Caco-2 (cell line): ENCODE data around the gene CIDEB. TPM values are rescaled to one million over a fixed set of nuclear protein-coding genes. Genes with fewer than 3 reads are reported as not detected.
A peak's percentile ranks its signal among the peaks of the same experiment; 100 is the strongest.

Experiments used
- BruUV-seq: library from RNA; stranded (reverse); fragments of 400-500 nt; replicated peaks from 2 replicates; lab custom pipeline; 2021; lab: Mats Ljungman, UMichigan
- CTCF ChIA-PET: fragments of 300-600 bp; sonication (Branson Sonifier 250); formaldehyde crosslinking; loops from one replicate; lab custom pipeline; 2022; ENCODE audit warnings: antibody characterized with exemption; lab: Charles Lee
- POLR2A ChIA-PET: fragments of 300-600 bp; sonication (Branson Sonifier 250); formaldehyde crosslinking; loops from one replicate; lab custom pipeline; 2022; ENCODE audit warnings: antibody characterized with exemption; lab: Charles Lee
- DNase-seq, 2 experiments: peaks; one replicate each; pipeline versions ENCODE4 v3.0.0 to v3.0.0-alpha.2; 2020 to 2022
- H3K27me3 ChIP-seq: replicated peaks from 2 replicates; pipeline ENCODE4 v1.6.0; 2011; ENCODE audit warnings: low read length; ENCODE audit not compliant: control insufficient read depth, insufficient read depth
- H3K36me3 ChIP-seq: 2 replicates; pipeline ENCODE4 v1.5.1; 2011; ENCODE audit warnings: low read length; ENCODE audit not compliant: control insufficient read depth, insufficient read depth
- H3K4me1 ChIP-seq: fragments of 250-450 bp; sonication (Bioruptor Pico); 2 replicates; pipeline ENCODE4 v1.5.1; 2020; ENCODE audit warnings: mild to moderate bottlenecking
- H3K4me3 ChIP-seq: 2 replicates; pipeline ENCODE4 v1.5.1; 2011; ENCODE audit warnings: low read depth, mild to moderate bottlenecking, control low read depth, low read length
- H3K9me3 ChIP-seq: fragments of 250-450 bp; sonication (Bioruptor Pico); 2 replicates; pipeline ENCODE4 v1.5.1; 2020; ENCODE audit warnings: mild to moderate bottlenecking, moderate library complexity
- H3K27ac Mint-ChIP-seq: one replicate; pipeline ENCODE4 v1.8.0; 2022; ENCODE audit warnings: mixed read lengths; ENCODE audit not compliant: unreplicated experiment
- H3K27me3 Mint-ChIP-seq: one replicate; pipeline ENCODE4 v1.8.0; 2022; ENCODE audit warnings: mixed read lengths; ENCODE audit not compliant: insufficient read depth, unreplicated experiment
- H3K36me3 Mint-ChIP-seq: one replicate; pipeline ENCODE4 v1.8.0; 2022; ENCODE audit warnings: mild to moderate bottlenecking, mixed read lengths; ENCODE audit not compliant: insufficient read depth, unreplicated experiment
- H3K4me1 Mint-ChIP-seq: one replicate; pipeline ENCODE4 v1.8.0; 2022; ENCODE audit warnings: low read depth, mixed read lengths; ENCODE audit not compliant: unreplicated experiment
- H3K4me3 Mint-ChIP-seq: one replicate; pipeline ENCODE4 v1.8.0; 2022; ENCODE audit warnings: mild to moderate bottlenecking, moderate library complexity, mixed read lengths; ENCODE audit not compliant: unreplicated experiment
- H3K9me3 Mint-ChIP-seq: one replicate; pipeline ENCODE4 v1.8.0; 2022; ENCODE audit warnings: mixed read lengths; ENCODE audit not compliant: unreplicated experiment
- CTCF ChIP-seq, 2 experiments: fragments of 200-600 bp in 1 of 2; IDR thresholded peaks; 1 replicate in 1 of 2; 2 replicates in 1 of 2; pipeline versions ENCODE4 v1.5.1 to v1.8.0; 2011 to 2022; ENCODE audit warnings: antibody characterized with exemption in 1 of 2, control low read depth in 1 of 2, inconsistent platforms in 1 of 2, low read depth in 1 of 2, low read length in 1 of 2, mild to moderate bottlenecking in 1 of 2, moderate library complexity in 1 of 2; ENCODE audit not compliant: insufficient read depth in 1 of 2, severe bottlenecking in 1 of 2, unreplicated experiment in 1 of 2
- intact Hi-C: fragments of 100-400 bp; cut with micrococcal nuclease; formaldehyde crosslinking; loops from one replicate; pipeline ENCODE4 v1.10.0; 2022; ENCODE audit not compliant: unreplicated experiment
- total RNA-seq: library from RNA; stranded (reverse); gene quantifications from 2 replicates; pipeline ENCODE4 v1.2.3, GENCODE V29; 2022

The CIDEB gene
- total RNA-seq, 1 experiment from 2014 or later = 7.2 TPM

- ChIA-PET POLR2A (no interaction called here), CTCF (no interaction called here)
- Mint-ChIP-seq H3K4me1 (peaks cover 11% of the 10 kb centered on the region), H3K9me3 (no peaks in the 10 kb centered on the region), H3K27ac (no peak overlapping the region), H3K27me3 (no peaks in the 10 kb centered on the region), H3K4me3 (no peak overlapping the region), H3K36me3 (no peaks in the 10 kb centered on the region)
- Histone ChIP-seq H3K4me1 (peaks cover 5% of the 10 kb centered on the region), H3K9me3 (no peaks in the 10 kb centered on the region), H3K36me3 (no peaks in the 10 kb centered on the region), H3K27me3 (no peaks in the 10 kb centered on the region), H3K4me3 (no peak overlapping the region)
- DNase-seq = no peak
- intact Hi-C loops = no loop called here
- TF ChIP-seq CTCF (IDR thresholded peaks at IDR 0.05; ENCODE audit: insufficient read depth in 1 of 2, low read depth in 1 of 2, low read length in 1 of 2, severe bottlenecking in 1 of 2, unreplicated experiment in 1 of 2) = no peak
- BruUV-seq = no TSS peak
Measured at GRCh38 chr14:24273422-24273998, 34.3 kb downstream of the CIDEB start.

- ChIA-PET POLR2A (interaction anchor here (2.1 kb wide), 1 partner anchor 30 kb away, joined by 39 read pairs; the partner anchor contains the start of gene TINF2), CTCF (interaction anchor here (0.6 to 1.9 kb wide), 3 partner anchors 20 to 36 kb away, joined by 3 to 42 read pairs (median 9); partner anchors contain the start of gene TINF2)
- Histone ChIP-seq H3K36me3 (no peaks in the 10 kb centered on the region), H3K27me3 (no peaks in the 10 kb centered on the region), H3K4me1 (peaks cover 5% of the 10 kb centered on the region), H3K9me3 (no peaks in the 10 kb centered on the region), H3K4me3 (no peak overlapping the region)
- no TSS peak for BruUV-seq
- intact Hi-C loops = no loop called here
- TF ChIP-seq CTCF (IDR thresholded peaks at IDR 0.05; ENCODE audit: insufficient read depth in 1 of 2, low read depth in 1 of 2, low read length in 1 of 2, severe bottlenecking in 1 of 2, unreplicated experiment in 1 of 2) = no peak
- Mint-ChIP-seq H3K4me3 (peak overlapping the region; percentile 76), H3K9me3 (no peaks in the 10 kb centered on the region), H3K4me1 (peaks cover 11% of the 10 kb centered on the region), H3K27ac (peak overlapping the region; percentile 74), H3K36me3 (peaks cover under 1% of the 10 kb centered on the region), H3K27me3 (no peaks in the 10 kb centered on the region)
- DNase-seq = no peak
Measured at GRCh38 chr14:24272467-24272866, 35.3 kb downstream of the CIDEB start.

DNA sequence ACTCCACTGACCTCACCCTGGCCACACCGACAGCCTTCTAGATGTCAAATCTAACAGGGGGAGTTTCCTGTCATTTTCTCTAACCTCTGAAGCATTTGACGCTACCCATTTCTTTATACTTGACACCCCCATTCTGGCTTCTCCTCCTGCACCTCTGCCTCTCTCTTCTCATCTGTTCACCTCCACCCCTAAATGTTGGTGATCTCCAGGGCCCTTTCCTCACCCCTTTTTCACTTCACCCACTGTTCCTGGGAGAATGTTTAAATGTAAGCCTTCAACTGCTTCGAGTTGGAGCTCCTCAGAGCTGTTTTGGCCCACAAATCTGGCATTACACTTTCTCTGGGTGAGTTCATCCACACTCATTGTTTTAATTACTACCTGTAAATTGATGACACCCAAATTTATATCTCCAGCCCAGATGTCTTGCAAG lies 35.9 kb downstream of the CIDEB start:
- CTCF ChIA-PET = interaction anchor here (0.6 to 1.9 kb wide), 11 partner anchors 8 to 136 kb away, joined by 3 to 42 read pairs (median 5); partner anchors contain the start of genes CIDEB and TINF2
- DNase-seq = no peak
- BruUV-seq = TSS peak; percentile 41

More for the DNA sequence above, 35.9 kb downstream of the CIDEB start:
- Mint-ChIP-seq H3K9me3 (no peaks in the 10 kb centered on the region), H3K27ac (peak overlapping the region; percentile 74), H3K36me3 (peaks cover 6% of the 10 kb centered on the region), H3K27me3 (no peaks in the 10 kb centered on the region), H3K4me3 (peak overlapping the region; percentile 76), H3K4me1 (peaks cover 11% of the 10 kb centered on the region)
- Histone ChIP-seq H3K4me3 (peak overlapping the region; percentile 95), H3K27me3 (no peaks in the 10 kb centered on the region), H3K9me3 (no peaks in the 10 kb centered on the region), H3K4me1 (peaks cover 5% of the 10 kb centered on the region), H3K36me3 (no peaks in the 10 kb centered on the region)
- TF ChIP-seq CTCF (IDR thresholded peaks at IDR 0.05; ENCODE audit: insufficient read depth in 1 of 2, low read depth in 1 of 2, low read length in 1 of 2, severe bottlenecking in 1 of 2, unreplicated experiment in 1 of 2) = no peak
- intact Hi-C loops = loop anchor here (1.0 kb wide), 3 partner anchors 25 to 36 kb away; no protein-coding TSS in a partner anchor
- POLR2A ChIA-PET = interaction anchor here (0.6 to 2.1 kb wide), 5 partner anchors 10 to 117 kb away, joined by 3 to 39 read pairs (median 4); partner anchors contain the start of gene TINF2
